Gastrocnemius medialis (tissue), 4 donors: ENCODE data around the gene CEBPZ.
"Not testable (repeated sequence)": the region's sequence is repeated elsewhere in the genome, so short reads cannot be mapped to it uniquely, and the experiment has no call there.

Experiments used
- CTCF ChIP-seq, 5 experiments: fragments of 450-650 bp in 3 of 5; fragments of 200-600 bp in 2 of 5; sonication (generic) in 2 of 5; IDR thresholded peaks in 4 of 5; conservative IDR thresholded peaks in 1 of 5; 1 replicate in 4 of 5; 2 replicates in 1 of 5; pipeline ENCODE4 v1.5.1; 2016 to 2019; ENCODE audit warnings: antibody characterized with exemption in 5 of 5, mild to moderate bottlenecking in 3 of 5, moderate library complexity in 3 of 5
- POLR2A ChIP-seq, 2 donors: fragments of 450-650 bp; IDR thresholded peaks; one replicate each; pipeline ENCODE4 v1.6.1; 2017; ENCODE audit warnings: antibody characterized with exemption in 2 of 2, mild to moderate bottlenecking in 2 of 2, moderate library complexity in 2 of 2

GRCh38 chr2:37205071-37205661 lies 26.2 kb downstream of the CEBPZ start:
- TF ChIP-seq POLR2A (IDR thresholded peaks at IDR 0.05); CTCF (IDR thresholded peaks at IDR 0.05 in 4 of 5, conservative IDR thresholded peaks at IDR 0.05 in 1 of 5): not testable (repeated sequence)
